Measurements from ENCODE around the gene HECTD1. TPM values are rescaled to one million over a fixed set of nuclear protein-coding genes. Genes with fewer than 3 reads are reported as not detected.

Gene HECTD1
- total and polyA plus RNA-seq, 8 donors, result 33.5 to 529 (median 182) TPM

- intact Hi-C loops (cut with DNase I; ENCODE audit: low total_unique reads), result no loop called here
- Histone ChIP-seq H3K4me3 (no peak overlapping the region), H3K27me3 (no peaks in the 10 kb centered on the region), H3K4me1 (peaks cover 0 to 12% (median 0%) of the 10 kb centered on the region in 4 donors), H3K9me3 (no peaks in the 10 kb centered on the region), H3K27ac (no peak overlapping the region), H3K36me3 (peaks cover 67 to 100% (median 99%) of the 10 kb centered on the region in 4 donors)
- no peak for DNase-seq
- WGBS, 5 donors, result 91 to 94% (median 92%) methylated on average over 15 of the region's 15 CpGs
- TF ChIP-seq EP300 (IDR thresholded peaks at IDR 0.05) (no peak), CTCF (IDR thresholded peaks at IDR 0.05) (no peak), POLR2A (IDR thresholded peaks at IDR 0.05) (no peak), POLR2AphosphoS5 (IDR thresholded peaks at IDR 0.05) (no peak)
Measured at GRCh38 chr14:31173120-31173837, 34.3 kb downstream of the HECTD1 start.

- TF ChIP-seq EP300 (IDR thresholded peaks at IDR 0.05), result no peak
- no peak for TF ChIP-seq POLR2A (IDR thresholded peaks at IDR 0.05)
- TF ChIP-seq CTCF (IDR thresholded peaks at IDR 0.05), result no peak
- TF ChIP-seq POLR2AphosphoS5 (IDR thresholded peaks at IDR 0.05), result no peak
- no peak for DNase-seq
- H3K27ac ChIP-seq, result no peak overlapping the region
- intact Hi-C loops (cut with DNase I; ENCODE audit: low total_unique reads), result no loop called here
- H3K9me3 ChIP-seq, result no peaks in the 10 kb centered on the region
- peaks cover 0 to 15% (median 0%) of the 10 kb centered on the region in 4 donors for H3K4me1 ChIP-seq
- no peak overlapping the region for H3K4me3 ChIP-seq
- H3K27me3 ChIP-seq, result no peaks in the 10 kb centered on the region
- peaks cover 68 to 100% (median 99%) of the 10 kb centered on the region in 4 donors for H3K36me3 ChIP-seq
- 72 to 88% (median 78%) methylated on average over 6 of the region's 6 CpGs for WGBS, 5 donors
Measured at GRCh38 chr14:31172084-31172483, 35.5 kb downstream of the HECTD1 start.

GRCh38 chr14:31170411-31170810 lies 37.2 kb downstream of the HECTD1 start:
- peaks cover 0 to 32% (median 13%) of the 10 kb centered on the region in 4 donors for H3K4me1 ChIP-seq
- intact Hi-C loops (cut with DNase I; ENCODE audit: low total_unique reads), result no loop called here
- WGBS, 5 donors, result 56 to 98% (median 95%) methylated on average over 1 of the region's 1 CpG
- peaks cover 65 to 100% (median 97%) of the 10 kb centered on the region in 4 donors for H3K36me3 ChIP-seq
- H3K27me3 ChIP-seq, result no peaks in the 10 kb centered on the region
- H3K4me3 ChIP-seq, result no peak overlapping the region
- DNase-seq, result no peak
- H3K9me3 ChIP-seq, result no peaks in the 10 kb centered on the region
- no peak overlapping the region for H3K27ac ChIP-seq
- TF ChIP-seq POLR2AphosphoS5 (IDR thresholded peaks at IDR 0.05), result no peak
- TF ChIP-seq POLR2A (IDR thresholded peaks at IDR 0.05), result no peak
- no peak for TF ChIP-seq EP300 (IDR thresholded peaks at IDR 0.05)
- no peak for TF ChIP-seq CTCF (IDR thresholded peaks at IDR 0.05)

DNA sequence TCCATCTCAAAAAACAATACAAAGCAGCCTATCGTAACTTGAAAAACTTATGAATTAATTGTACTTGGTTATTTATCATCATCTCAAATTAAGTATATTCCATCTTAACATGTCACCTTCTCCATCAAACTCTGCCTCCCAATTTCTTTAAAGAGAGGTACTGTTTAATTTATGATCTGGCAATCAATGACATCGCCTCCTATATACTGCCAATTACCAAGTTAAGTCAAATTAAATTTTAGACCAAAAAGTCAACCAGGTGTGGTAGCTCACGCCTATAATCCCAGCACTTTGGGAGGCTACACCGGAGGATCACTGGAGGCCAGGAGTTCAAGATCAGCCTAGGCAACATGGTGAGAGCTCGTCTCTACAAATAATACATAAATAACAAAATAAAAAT lies 37.7 kb downstream of the HECTD1 start:
- Histone ChIP-seq H3K36me3 (peaks cover 64 to 100% (median 94%) of the 10 kb centered on the region in 4 donors), H3K27me3 (no peaks in the 10 kb centered on the region), H3K27ac (no peak overlapping the region), H3K9me3 (no peaks in the 10 kb centered on the region), H3K4me3 (no peak overlapping the region), H3K4me1 (peaks cover 0 to 37% (median 18%) of the 10 kb centered on the region in 4 donors)
- no peak for TF ChIP-seq POLR2AphosphoS5 (IDR thresholded peaks at IDR 0.05)
- TF ChIP-seq POLR2A (IDR thresholded peaks at IDR 0.05), result no peak
- TF ChIP-seq EP300 (IDR thresholded peaks at IDR 0.05), result no peak
- TF ChIP-seq CTCF (IDR thresholded peaks at IDR 0.05), result no peak
- DNase-seq, result no peak
- 96 to 99% (median 98%) methylated on average over 5 of the region's 5 CpGs for WGBS, 5 donors
- intact Hi-C loops (cut with DNase I; ENCODE audit: low total_unique reads), result no loop called here

Measured in stomach (tissue), 9 donors.